HL-60 (cell line): ENCODE measurements around the gene MIR17HG.

Experiments used
- DNase-seq, 2 experiments: peaks; one replicate each; pipeline ENCODE4 v3.0.0-alpha.2; 2010 to 2020; ENCODE audit warnings: low read depth in 1 of 2, low spot score in 1 of 2
- H3K27ac ChIP-seq: fragments of 250-450 bp; sonication (Bioruptor Pico); replicated peaks from 2 replicates; pipeline ENCODE4 v1.5.1; 2020; ENCODE audit warnings: mild to moderate bottlenecking, moderate library complexity
- H3K27me3 ChIP-seq: fragments of 250-450 bp; sonication (Bioruptor Pico); 2 replicates; pipeline ENCODE4 v1.5.1; 2021; ENCODE audit warnings: mild to moderate bottlenecking, moderate library complexity; ENCODE audit not compliant: insufficient read depth, poor library complexity, severe bottlenecking
- H3K4me3 ChIP-seq: replicated peaks from 2 replicates; pipeline ENCODE4 v1.5.1; 2011; ENCODE audit warnings: mild to moderate bottlenecking, control low read depth, low read length; ENCODE audit not compliant: insufficient read depth
- GABPA ChIP-seq: IDR thresholded peaks from 2 replicates; pipeline ENCODE4 v1.6.1; 2012; ENCODE audit warnings: low read depth
- POLR2AphosphoS5 ChIP-seq: IDR thresholded peaks from 2 replicates; pipeline ENCODE4 v1.6.1; 2012; ENCODE audit warnings: low read depth
- SPI1 ChIP-seq: IDR thresholded peaks from 2 replicates; pipeline ENCODE4 v1.6.1; 2012; ENCODE audit warnings: low read depth, mild to moderate bottlenecking, borderline replicate concordance
- TF ChIP-seq, protein P1 (sequence below): IDR thresholded peaks from 2 replicates; pipeline ENCODE4 v1.6.1; 2012; ENCODE audit warnings: low read depth; ENCODE audit not compliant: insufficient replicate concordance
- TF ChIP-seq, protein P2 (sequence below): IDR thresholded peaks from one replicate; pipeline ENCODE4 v1.5.1; 2011; ENCODE audit warnings: low read length, control low read depth, inconsistent platforms; ENCODE audit not compliant: insufficient read depth

Gene MIR17HG

DNA sequence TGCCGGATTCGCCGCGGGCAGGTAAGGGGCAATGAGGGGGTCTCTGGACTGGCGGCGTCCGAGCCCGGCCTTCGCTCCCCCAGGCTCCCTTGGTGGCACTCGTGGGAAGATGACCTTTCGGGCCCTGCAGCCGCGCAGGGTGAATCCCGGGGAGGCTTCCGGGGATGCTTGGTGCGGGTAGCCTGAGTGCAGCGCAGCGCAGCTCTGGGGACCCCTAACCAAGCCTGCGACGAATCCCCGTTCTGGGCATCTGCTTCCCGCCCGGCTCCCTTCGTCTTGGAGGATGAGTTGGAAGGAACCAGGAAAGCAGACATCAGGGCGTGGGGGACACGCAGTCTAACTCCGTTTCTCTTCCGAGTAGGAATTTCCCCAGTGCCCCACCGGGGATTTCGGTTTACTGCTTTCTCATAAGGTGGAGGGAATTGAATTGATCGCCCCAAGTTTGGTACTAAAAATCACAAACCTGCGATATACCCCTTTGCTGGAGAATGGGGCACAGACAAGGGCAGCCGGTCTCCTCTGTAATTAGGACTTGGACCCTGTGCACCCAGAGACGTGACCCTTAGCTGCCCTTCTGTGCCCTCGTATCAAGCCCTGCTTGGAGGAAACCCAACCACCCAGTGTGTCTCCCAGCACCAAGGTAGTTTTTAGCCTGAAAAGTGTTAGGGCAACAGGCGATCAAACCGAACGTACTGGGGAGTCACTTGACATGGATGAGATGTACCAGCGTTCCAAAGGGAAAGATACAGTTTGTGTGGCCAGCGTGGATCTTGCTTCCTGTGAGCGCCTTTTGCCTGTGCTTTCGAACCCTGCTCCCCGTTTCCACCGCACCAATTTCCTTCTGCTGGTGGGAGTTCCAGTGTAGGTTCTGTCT lies 51.9 kb downstream of the MIR17HG start:
- TF ChIP-seq, protein P1, sequence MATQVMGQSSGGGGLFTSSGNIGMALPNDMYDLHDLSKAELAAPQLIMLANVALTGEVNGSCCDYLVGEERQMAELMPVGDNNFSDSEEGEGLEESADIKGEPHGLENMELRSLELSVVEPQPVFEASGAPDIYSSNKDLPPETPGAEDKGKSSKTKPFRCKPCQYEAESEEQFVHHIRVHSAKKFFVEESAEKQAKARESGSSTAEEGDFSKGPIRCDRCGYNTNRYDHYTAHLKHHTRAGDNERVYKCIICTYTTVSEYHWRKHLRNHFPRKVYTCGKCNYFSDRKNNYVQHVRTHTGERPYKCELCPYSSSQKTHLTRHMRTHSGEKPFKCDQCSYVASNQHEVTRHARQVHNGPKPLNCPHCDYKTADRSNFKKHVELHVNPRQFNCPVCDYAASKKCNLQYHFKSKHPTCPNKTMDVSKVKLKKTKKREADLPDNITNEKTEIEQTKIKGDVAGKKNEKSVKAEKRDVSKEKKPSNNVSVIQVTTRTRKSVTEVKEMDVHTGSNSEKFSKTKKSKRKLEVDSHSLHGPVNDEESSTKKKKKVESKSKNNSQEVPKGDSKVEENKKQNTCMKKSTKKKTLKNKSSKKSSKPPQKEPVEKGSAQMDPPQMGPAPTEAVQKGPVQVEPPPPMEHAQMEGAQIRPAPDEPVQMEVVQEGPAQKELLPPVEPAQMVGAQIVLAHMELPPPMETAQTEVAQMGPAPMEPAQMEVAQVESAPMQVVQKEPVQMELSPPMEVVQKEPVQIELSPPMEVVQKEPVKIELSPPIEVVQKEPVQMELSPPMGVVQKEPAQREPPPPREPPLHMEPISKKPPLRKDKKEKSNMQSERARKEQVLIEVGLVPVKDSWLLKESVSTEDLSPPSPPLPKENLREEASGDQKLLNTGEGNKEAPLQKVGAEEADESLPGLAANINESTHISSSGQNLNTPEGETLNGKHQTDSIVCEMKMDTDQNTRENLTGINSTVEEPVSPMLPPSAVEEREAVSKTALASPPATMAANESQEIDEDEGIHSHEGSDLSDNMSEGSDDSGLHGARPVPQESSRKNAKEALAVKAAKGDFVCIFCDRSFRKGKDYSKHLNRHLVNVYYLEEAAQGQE = no peak
- TF ChIP-seq GABPA (no peak), SPI1 (no peak), POLR2AphosphoS5 (no peak)
- TF ChIP-seq, protein P2, sequence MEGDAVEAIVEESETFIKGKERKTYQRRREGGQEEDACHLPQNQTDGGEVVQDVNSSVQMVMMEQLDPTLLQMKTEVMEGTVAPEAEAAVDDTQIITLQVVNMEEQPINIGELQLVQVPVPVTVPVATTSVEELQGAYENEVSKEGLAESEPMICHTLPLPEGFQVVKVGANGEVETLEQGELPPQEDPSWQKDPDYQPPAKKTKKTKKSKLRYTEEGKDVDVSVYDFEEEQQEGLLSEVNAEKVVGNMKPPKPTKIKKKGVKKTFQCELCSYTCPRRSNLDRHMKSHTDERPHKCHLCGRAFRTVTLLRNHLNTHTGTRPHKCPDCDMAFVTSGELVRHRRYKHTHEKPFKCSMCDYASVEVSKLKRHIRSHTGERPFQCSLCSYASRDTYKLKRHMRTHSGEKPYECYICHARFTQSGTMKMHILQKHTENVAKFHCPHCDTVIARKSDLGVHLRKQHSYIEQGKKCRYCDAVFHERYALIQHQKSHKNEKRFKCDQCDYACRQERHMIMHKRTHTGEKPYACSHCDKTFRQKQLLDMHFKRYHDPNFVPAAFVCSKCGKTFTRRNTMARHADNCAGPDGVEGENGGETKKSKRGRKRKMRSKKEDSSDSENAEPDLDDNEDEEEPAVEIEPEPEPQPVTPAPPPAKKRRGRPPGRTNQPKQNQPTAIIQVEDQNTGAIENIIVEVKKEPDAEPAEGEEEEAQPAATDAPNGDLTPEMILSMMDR = no peak
- Histone ChIP-seq H3K4me3 (peak overlapping the region; percentile 26; the same call in 1 of the 2 replicates), H3K27me3 (peaks cover 40% of the 10 kb centered on the region), H3K27ac (no peak overlapping the region)
- no peak for DNase-seq

DNA sequence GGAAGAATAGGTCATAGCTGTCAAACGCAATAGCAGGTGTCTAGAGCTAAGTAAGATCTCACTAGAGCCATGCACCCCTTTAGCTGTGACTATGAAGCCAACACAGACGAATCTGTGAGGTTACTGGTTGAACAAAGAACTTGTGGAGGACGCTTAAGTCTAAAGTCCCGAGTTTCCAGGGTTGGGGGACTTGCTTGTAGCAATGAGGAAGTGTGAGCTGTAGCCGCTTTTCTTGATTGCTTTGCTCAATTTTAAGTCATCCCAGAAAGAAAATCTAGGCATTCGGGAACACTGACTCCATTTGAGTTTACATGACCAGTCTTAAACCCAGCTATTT lies 52.5 kb downstream of the MIR17HG start:
- no peak overlapping the region for H3K27ac ChIP-seq
- peaks cover 40% of the 10 kb centered on the region for H3K27me3 ChIP-seq
- TF ChIP-seq GABPA (no peak), SPI1 (peak; percentile 22; the same call in 1 of the 2 replicates), POLR2AphosphoS5 (no peak)
- TF ChIP-seq, protein P2 = no peak
- TF ChIP-seq, protein P1 = no peak
- H3K4me3 ChIP-seq = no peak overlapping the region
- DNase-seq = no peak

DNA sequence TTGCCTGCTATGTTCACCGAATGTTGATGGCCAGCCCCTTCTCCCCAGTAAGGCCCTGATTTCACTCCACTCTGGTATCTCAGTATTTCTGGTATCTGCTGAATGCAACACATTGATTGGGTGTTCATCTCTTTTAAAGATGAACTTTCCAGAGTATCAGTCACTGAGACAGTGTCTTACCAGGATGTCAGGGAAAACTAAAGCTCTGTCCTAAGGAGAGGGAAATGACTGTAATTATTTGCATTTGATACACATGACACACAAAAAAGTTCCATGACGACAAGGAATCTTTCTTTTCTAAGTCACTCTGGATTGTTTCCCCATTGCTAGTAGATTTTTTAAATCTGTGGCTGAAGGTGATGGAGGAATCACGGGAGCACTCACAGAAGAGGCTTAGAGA lies 53.2 kb downstream of the MIR17HG start:
- no peak for DNase-seq
- no peak overlapping the region for H3K4me3 ChIP-seq
- TF ChIP-seq POLR2AphosphoS5 (no peak), SPI1 (no peak), GABPA (no peak)
- TF ChIP-seq, protein P1 = no peak
- TF ChIP-seq, protein P2 = no peak
- H3K27me3 ChIP-seq = peaks cover 37% of the 10 kb centered on the region
- H3K27ac ChIP-seq = no peak overlapping the region
